Lower leg skin (tissue), 3 donors: ENCODE results near the gene LSM5.

ENCODE experiments used
- POLR2A ChIP-seq, 2 donors: fragments of 450-650 bp; IDR thresholded peaks; one replicate each; pipeline ENCODE4 v1.6.1; 2016 to 2017; ENCODE audit warnings: antibody characterized with exemption in 2 of 2, mild to moderate bottlenecking in 1 of 2, moderate library complexity in 1 of 2
- TF ChIP-seq, protein P1 (sequence below), 3 donors: fragments of 450-650 bp; IDR thresholded peaks; one replicate each; pipeline ENCODE4 v1.5.1; 2016; ENCODE audit warnings: antibody characterized with exemption in 3 of 3, mild to moderate bottlenecking in 3 of 3, moderate library complexity in 2 of 3

DNA sequence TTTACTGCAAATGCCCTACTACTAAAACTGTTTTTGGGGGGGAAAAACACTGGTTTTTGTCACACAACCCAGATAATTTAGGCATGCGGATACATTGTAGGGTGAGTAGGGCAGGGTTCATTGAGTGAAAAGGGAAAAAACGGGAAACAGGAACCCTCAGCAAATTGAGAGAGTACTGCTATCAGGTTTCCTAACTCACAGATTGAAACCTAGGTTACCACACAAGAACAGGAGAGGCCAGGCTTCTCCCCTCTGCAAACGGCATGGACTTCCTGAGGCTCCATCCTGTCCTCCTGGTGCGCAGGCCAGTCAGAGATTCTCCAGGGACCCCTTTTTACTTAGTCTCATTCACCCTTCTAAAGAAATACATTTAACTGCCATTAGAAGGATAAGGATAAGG lies 35.7 kb upstream of the LSM5 start:
- no peak for TF ChIP-seq POLR2A (IDR thresholded peaks at IDR 0.05)
- TF ChIP-seq, protein P1, sequence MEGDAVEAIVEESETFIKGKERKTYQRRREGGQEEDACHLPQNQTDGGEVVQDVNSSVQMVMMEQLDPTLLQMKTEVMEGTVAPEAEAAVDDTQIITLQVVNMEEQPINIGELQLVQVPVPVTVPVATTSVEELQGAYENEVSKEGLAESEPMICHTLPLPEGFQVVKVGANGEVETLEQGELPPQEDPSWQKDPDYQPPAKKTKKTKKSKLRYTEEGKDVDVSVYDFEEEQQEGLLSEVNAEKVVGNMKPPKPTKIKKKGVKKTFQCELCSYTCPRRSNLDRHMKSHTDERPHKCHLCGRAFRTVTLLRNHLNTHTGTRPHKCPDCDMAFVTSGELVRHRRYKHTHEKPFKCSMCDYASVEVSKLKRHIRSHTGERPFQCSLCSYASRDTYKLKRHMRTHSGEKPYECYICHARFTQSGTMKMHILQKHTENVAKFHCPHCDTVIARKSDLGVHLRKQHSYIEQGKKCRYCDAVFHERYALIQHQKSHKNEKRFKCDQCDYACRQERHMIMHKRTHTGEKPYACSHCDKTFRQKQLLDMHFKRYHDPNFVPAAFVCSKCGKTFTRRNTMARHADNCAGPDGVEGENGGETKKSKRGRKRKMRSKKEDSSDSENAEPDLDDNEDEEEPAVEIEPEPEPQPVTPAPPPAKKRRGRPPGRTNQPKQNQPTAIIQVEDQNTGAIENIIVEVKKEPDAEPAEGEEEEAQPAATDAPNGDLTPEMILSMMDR (IDR thresholded peaks at IDR 0.05): no peak
